ENCODE results near the gene CDH5.

- TF ChIP-seq, protein P1, sequence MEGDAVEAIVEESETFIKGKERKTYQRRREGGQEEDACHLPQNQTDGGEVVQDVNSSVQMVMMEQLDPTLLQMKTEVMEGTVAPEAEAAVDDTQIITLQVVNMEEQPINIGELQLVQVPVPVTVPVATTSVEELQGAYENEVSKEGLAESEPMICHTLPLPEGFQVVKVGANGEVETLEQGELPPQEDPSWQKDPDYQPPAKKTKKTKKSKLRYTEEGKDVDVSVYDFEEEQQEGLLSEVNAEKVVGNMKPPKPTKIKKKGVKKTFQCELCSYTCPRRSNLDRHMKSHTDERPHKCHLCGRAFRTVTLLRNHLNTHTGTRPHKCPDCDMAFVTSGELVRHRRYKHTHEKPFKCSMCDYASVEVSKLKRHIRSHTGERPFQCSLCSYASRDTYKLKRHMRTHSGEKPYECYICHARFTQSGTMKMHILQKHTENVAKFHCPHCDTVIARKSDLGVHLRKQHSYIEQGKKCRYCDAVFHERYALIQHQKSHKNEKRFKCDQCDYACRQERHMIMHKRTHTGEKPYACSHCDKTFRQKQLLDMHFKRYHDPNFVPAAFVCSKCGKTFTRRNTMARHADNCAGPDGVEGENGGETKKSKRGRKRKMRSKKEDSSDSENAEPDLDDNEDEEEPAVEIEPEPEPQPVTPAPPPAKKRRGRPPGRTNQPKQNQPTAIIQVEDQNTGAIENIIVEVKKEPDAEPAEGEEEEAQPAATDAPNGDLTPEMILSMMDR (IDR thresholded peaks at IDR 0.05) = no peak
- no peak for TF ChIP-seq ZFX (IDR thresholded peaks at IDR 0.05; ENCODE audit: borderline replicate concordance)
Observed at GRCh38 chr16:66440970-66441369, 74.5 kb downstream of the CDH5 start.

Measured in 22Rv1 (cell line).